GM19372 (cell line): Measurements from ENCODE around the gene HOXD8.

ENCODE experiments used
- ATAC-seq: cut with Tn5 transposase; IDR thresholded peaks from one replicate; pipeline ENCODE4 v1.9.1; 2021; ENCODE audit warnings: mild to moderate bottlenecking, low read depth, moderate library complexity; ENCODE audit not compliant: unreplicated experiment

Gene HOXD8

GRCh38 chr2:176140513-176141317 is 11.2 kb downstream of the HOXD8 start:
- ATAC-seq, result peak; percentile 95

GRCh38 chr2:176142281-176142680 is 12.8 kb downstream of the HOXD8 start:
- ATAC-seq, result no peak

DNA sequence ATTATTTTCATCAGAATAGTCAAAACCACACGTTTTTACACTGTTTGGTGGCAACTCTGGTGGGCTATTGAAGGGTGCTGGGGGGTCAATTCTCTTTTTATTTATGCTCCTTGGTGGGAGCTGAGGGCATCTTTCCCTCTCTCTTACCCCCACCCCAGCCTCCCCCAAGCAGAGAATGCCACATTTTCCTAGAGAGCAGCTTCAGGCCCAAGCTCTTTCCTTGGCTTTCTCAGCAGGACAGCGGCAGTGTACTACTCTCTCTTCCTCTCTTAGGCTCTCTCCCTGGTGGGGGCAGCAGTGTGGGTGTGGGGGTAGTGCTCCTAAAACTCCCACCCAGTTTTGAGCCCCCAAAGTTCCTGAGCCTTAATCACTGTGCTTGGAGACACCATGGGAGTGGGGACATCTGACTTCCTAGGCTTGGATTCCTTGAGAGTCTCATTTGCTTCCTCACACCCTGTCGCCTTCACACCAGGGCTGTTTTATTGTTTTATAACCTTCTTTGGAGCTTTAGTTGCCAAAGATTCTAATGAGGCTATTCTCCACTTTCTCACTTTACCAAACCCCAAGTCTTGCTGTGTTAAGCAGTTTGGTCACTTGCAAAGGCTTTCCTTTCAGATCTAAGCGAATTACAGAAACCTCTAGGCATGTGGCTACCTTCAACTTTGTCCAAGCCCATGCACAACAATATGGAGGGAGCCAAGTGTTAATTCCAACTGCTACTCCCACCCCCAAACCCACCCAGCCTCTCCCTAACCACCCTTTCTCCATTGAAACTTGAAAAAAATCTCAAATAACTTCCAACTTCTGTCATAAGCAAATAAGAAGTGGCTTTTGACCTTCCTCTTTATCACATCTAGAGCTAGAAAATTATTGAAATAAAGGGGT is 15.8 kb downstream of the HOXD8 start:
- ATAC-seq, result no peak

DNA sequence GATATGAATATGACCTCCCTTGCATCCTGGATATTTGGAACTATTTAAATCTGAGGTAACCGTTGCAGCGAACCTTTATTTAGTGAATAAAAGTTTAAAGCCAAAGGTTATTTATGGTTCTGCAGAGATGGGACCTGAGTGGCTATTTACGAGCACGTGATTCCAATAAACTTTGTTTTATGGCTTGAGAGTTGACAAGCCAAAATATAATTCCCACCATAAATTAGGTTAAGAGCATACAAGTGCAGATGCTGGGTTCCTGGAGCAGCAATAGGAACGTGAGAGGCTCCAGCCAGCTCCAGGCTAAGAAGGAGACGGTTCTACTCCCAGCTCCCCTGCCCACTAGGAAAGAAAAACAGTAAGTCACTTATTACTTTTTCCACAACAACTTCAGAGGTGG is 16.6 kb downstream of the HOXD8 start:
- ATAC-seq, result no peak

GRCh38 chr2:176146645-176147044 is 17.1 kb downstream of the HOXD8 start:
- no peak for ATAC-seq

DNA sequence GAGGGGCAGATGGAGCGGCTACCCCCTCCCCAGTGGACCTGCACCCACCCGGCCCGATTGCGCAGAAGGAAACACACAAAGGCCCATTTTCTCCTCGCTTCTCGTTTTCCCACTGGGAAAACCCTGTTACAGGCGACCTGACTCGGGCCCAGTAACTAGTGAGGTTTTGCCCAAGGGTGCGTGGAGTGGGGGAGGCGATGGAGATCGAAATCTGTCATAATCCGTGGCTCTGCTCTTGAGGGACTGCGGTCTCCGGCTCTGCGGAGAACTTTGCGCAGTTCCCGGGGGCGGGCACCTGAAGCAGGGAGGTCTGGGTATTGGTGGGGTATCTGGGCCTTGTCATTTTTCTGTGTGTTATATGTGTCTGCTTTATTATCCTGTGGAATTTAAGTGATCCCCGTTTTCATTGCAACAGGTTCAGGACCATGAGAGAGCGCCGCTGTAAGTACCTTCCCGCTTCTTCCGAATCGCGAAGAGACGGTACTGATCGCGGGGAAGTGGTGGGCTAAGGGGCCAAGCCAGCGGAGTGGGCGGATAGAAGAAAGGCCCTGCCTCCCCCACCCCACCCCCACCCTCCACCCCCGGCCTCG is 17.8 kb downstream of the HOXD8 start:
- no peak for ATAC-seq

DNA sequence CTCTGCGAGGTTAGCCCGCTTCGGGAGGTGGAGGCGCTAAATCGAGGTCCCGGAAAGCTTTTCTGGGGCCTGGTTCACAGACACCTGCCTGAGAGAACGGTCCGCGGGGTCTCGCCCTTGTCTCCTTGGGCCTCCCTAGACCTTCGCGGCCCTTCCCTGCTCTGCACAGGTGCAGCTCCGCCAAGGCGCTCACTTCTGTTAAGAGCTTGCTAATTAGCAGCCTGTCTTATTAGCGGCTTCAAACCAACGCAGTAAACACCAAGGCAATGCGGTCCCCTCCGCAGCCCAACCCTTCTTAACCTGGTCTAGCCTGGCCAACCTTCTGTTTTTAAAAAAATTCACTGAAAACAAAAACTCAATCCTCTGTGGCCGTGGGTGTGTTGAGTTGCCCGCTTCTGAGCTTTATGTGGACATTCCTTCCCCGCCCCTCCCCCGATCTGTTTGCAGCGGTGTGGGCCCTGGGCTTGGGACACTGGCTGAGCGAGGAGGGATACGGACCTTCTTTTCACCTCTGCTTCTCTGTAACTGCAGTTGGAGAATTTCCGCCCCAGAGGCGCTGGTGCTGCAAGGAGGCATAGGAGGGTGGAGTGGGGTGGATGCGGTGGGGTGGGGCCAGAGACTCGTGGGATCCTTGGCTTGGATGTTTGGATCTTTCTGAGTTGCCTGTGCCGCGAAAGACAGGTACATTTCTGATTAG is 18.4 kb downstream of the HOXD8 start:
- ATAC-seq, result no peak

DNA sequence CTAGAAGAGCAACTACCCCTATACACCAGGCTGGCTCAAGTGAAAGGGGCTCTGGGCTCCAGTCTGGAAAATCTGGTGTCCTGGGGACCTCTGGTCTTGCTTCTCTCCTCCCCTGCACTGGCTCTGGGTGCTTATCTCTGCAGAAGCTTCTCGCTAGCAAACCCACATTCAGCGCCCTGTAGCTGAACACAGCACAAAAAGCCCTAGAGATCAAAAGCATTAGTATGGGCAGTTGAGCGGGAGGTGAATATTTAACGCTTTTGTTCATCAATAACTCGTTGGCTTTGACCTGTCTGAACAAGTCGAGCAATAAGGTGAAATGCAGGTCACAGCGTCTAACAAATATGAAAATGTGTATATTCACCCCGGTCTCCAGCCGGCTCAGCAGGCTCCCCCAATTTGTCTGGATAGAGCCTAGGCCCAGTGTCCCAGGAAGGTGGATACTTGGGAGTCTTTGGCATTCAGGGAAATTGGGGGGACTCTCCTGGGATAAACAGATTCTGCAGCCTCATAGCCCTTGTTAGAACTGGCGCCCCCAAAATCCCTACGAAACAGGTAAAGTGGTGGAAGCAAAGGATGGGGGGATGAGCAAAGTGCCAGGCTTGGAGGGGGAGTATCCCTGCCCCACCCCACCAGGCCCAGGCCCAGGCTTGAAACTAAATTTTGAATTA is 19.4 kb downstream of the HOXD8 start:
- no peak for ATAC-seq

- ATAC-seq, result no peak
These were observed 20.0 kb downstream of the HOXD8 start for GRCh38 chr2:176149481-176149938.

DNA sequence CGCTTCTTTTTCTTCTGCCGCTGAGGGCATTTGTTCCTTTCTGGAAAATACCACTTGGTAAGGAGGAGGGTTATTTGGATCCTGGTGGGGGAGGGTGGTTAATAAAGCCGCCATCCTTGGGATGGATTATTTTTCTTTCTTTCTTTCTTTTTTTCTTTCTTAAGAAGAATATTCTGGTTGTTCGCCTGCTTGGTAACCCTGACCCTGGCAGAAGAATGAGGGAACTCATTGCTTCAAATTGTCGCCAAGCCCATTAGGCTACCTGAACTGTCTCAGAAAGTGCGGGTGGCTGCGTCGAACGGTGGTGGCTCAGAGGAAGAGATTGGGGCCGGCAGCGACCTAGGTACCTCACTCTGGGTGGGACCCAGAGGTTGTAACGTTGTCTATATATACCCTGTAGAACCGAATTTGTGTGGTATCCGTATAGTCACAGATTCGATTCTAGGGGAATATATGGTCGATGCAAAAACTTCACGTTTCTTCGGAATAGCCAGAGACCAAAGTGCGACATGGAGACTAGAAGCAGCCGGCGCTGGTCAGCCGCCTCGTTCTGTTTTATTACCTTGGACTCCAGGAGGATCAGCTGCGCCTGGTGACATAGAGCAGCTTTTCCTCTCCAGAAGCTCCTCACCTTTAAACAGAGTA is 20.6 kb downstream of the HOXD8 start:
- ATAC-seq, result no peak

DNA sequence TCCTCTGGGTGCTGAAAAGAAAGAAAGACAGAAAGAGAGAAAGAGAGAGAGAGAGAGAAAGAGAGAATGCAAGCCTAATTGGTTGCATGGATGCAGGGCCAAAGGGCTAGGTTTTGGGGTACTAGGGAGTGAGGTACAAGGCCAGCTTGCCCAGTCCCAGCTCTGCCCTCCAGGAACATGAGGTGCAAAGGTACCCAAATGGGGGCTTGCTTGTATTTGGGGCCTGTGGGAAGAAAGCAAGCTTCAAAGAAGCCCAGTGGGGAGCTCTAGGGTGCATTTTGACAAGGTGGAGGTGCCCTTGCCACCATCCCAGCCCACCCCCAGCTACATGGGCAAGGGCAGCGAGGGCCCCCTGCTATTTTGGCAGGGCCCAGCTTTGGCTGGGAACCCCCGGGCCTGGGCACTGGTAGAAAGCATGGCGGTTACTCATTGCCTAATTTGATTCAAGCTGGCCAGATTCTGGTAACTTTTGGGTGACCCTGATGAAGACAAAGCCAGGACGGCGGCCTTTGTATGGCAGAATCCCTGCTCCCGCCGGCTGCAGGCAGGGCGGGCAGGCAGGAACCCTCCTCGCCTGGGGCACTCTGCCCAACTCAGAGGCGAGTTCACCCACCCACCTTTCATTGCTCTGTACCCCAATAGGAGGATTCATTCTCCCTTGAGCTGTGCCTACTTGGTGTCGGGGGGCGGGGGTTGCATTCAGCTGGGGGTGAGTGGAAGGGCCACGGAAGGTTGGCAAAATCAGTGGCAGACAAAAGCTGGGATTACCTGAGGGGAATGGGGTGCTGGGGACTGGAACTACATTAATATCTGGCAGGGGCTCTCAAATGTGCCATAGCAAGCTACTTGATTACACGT is 21.3 kb downstream of the HOXD8 start:
- no peak for ATAC-seq

DNA sequence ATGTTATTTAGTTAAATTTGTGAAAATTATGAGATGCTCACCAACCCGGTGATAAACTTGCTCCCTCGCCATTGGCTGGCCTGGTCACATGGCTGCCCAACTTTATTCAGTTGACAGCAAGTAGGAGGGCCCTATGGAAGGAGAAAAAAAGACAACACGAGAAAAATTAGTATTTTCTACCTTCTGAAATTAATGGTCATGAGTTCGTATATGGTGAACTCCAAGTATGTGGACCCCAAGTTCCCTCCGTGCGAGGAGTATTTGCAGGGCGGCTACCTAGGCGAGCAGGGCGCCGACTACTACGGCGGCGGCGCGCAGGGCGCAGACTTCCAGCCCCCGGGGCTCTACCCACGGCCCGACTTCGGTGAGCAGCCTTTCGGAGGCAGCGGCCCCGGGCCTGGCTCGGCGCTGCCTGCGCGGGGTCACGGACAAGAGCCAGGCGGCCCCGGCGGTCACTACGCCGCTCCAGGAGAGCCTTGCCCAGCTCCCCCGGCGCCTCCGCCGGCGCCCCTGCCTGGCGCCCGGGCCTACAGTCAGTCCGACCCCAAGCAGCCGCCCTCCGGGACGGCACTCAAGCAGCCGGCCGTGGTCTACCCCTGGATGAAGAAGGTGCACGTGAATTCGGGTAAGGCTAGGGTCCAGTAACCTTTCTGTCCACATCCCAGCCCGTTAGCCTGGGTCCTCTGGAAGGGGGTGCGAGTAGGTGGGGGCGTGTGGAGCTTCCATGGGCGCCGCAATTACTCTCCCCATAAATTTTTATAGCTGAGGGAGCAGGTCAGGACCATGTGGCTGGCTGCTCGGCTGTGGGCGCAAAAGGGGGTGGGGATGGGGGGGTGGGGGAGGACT is 22.2 kb downstream of the HOXD8 start, which contains the start of gene HOXD4:
TSS of gene HOXD4 (plus strand) at position 109 of the 846 bp plus-strand sequence. CDS start at position 193, 84 bp downstream.
- no peak for ATAC-seq

DNA sequence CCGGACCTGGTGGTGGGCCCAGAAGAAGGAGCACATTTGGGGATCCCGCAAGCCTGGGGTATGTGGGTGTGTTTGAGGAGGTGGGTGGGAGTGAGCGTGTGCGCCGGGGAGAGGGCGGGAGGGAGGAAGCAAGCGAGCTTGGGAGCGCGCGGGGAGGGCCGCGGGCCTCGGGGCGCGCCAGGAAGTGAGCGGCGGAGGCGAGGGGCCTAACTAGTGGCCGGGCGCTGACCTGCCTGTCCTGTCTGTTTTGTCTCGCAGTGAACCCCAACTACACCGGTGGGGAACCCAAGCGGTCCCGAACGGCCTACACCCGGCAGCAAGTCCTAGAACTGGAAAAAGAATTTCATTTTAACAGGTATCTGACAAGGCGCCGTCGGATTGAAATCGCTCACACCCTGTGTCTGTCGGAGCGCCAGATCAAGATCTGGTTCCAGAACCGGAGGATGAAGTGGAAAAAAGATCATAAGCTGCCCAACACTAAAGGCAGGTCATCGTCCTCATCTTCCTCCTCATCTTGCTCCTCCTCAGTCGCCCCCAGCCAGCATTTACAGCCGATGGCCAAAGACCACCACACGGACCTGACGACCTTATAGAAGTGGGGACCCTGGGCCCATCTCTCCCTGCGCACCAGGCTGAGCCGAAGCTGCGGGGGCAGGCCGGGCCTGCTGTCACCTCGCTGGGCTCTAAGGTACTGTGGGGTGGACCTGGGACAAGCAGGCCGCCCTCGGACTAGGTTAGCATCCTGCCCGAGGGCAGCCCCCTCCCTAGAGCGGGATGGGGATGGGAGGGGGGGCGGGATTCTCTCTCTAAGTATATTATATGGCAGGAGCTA is 23.1 kb downstream of the HOXD8 start:
- ATAC-seq, result no peak

DNA sequence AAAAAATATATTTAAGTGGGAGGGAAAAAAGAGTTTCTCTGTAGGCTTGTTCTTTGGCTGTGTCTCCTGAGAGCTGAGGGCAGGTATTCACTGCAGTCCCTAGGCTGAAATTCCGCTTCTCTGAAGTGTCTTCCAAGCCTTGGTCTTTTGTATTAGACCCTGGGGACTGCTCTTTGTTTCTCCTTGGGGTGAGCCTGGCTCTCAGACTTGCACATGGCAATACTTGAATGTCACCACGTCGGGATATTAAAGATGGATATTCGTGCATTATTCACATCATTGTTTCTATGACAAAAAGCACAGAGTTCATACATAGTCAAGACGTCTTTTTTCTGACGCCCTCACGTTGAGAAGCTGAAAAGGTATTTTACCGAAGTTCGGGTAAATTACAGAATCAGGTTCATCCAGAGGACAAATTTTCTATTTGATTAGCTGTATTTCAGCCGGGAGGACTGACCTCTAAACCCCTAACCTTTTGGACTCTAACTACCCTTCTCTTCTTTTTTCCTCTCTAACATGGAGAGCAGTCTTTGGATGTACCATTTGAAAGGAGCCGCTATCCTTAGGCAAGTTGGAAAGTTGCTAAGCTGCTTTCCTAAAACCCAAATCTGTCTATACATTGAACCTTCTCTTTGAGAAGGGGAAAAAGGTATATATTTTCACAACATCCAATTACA is 25.2 kb downstream of the HOXD8 start:
- ATAC-seq, result no peak

- ATAC-seq, result no peak
These were observed 26.0 kb downstream of the HOXD8 start for GRCh38 chr2:176155356-176156044.
